ENCODE measurements around the gene ADAMTS4.
A peak's percentile ranks its signal among the peaks of the same experiment; 100 is the strongest.

Gene ADAMTS4

GRCh38 chr1:161207173-161207572 is 8.3 kb upstream of the ADAMTS4 start:
- no peaks in the 10 kb centered on the region for H3K9me3 Mint-ChIP-seq
- H3K4me3 Mint-ChIP-seq = no peak overlapping the region
- peaks cover 37% of the 10 kb centered on the region for H3K4me1 Mint-ChIP-seq
- peaks cover 65% of the 10 kb centered on the region for H3K36me3 Mint-ChIP-seq (ENCODE audit: low read depth)
- no peaks in the 10 kb centered on the region for H3K27me3 Mint-ChIP-seq (ENCODE audit: low read depth, poor library complexity)
- TF ChIP-seq CTCF (IDR thresholded peaks at IDR 0.05) = no peak
- DNase-seq = no peak
- no peak overlapping the region for H3K27ac Mint-ChIP-seq

DNA sequence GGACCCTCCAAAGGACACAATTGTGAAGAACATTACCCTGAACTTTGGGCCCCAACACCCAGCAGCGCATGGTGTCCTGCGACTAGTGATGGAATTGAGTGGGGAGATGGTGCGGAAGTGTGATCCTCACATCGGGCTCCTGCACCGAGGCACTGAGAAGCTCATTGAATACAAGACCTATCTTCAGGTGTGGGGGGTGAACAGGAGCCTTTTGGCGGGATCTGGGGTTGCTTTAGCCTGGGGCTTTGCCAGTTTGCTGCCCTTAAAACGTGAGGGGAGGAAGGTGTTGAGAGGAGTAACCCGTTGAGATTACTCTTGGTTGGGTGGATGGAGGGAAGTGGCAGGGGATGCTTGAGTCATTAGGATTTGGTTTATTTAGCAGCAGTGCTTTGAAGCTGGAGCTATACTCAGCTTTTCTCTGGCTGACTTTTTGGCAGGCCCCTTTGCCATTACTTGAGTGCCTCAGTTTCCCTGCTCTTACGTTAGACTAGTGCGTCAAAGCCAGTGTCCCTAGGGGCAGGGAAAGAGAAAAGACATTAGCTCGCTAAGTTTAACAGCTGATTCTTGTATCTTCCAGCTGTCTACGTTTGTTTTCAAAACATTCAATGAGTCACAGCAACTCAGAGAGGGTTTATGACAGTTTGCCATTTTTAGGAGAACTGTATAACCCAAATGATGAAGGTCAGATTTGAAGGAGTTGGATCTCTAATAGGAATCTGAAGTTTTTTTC is 7.7 kb upstream of the ADAMTS4 start:
- Mint-ChIP-seq H3K4me1 (peaks cover 43% of the 10 kb centered on the region), H3K27me3 (ENCODE audit: low read depth, poor library complexity) (no peaks in the 10 kb centered on the region), H3K9me3 (no peaks in the 10 kb centered on the region), H3K36me3 (ENCODE audit: low read depth) (peaks cover 59% of the 10 kb centered on the region), H3K4me3 (no peak overlapping the region), H3K27ac (no peak overlapping the region)
- TF ChIP-seq CTCF (IDR thresholded peaks at IDR 0.05) = no peak
- DNase-seq = no peak

DNA sequence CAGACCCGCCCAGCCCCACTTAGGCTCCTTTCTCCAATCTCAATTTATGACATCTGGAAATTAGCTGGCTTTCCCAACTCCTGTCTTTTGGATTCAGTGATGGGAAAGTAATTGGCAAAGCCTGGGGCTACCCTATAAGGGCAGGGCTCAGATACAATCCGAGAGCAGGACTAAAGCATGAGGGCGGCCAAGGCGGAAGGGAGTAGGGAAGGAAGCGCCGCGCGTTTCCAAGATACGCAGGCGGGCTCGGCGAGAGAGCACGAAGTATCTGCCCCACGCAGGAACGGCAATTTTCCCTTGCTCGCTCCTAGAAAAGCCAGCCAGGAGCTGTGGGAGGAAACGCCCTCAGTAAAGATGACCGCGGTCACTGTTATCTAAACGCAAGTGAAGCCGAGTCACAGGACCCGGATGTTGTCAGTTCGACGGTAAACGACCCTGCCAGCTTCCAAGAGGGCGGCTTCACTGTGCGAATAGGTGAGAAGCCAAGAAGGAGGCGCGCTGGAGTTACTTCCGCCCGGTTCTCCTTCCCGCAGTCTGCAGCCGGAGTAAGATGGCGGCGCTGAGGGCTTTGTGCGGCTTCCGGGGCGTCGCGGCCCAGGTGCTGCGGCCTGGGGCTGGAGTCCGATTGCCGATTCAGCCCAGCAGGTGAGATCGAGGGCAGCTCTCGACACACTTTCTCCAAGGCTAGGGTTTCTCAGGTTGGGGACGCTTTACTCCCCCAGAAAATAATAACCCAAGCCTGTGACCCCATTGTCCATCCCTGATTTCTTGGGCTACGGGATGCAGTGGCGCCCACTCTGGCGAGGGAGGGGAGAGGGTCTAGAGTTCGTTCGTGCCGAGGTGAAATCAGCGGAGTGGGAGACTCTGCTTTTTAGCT is 3.2 kb upstream of the ADAMTS4 start, which contains the start of gene NDUFS2:
Gene NDUFS2 (plus strand): TSS at position 532 of the 877 bp plus-strand sequence. CDS start 19 bp downstream, at position 551.
- Mint-ChIP-seq H3K9me3 (no peaks in the 10 kb centered on the region), H3K27ac (peak within 1 kb of the TSS; percentile 97), H3K4me3 (peak within 1 kb of the TSS; percentile 91), H3K36me3 (ENCODE audit: low read depth) (peaks cover 30% of the 10 kb centered on the region), H3K27me3 (ENCODE audit: low read depth, poor library complexity) (peaks cover 3% of the 10 kb centered on the region), H3K4me1 (peaks cover 74% of the 10 kb centered on the region)
- peak; percentile 10 for TF ChIP-seq CTCF (IDR thresholded peaks at IDR 0.05)
- peak; percentile 92 for DNase-seq

- H3K27me3 Mint-ChIP-seq (ENCODE audit: low read depth, poor library complexity) = peaks cover 3% of the 10 kb centered on the region
- TF ChIP-seq CTCF (IDR thresholded peaks at IDR 0.05) = no peak
- peak overlapping the region; percentile 91 for H3K4me3 Mint-ChIP-seq
- no peaks in the 10 kb centered on the region for H3K9me3 Mint-ChIP-seq
- peaks cover 21% of the 10 kb centered on the region for H3K36me3 Mint-ChIP-seq (ENCODE audit: low read depth)
- H3K27ac Mint-ChIP-seq = peak overlapping the region; percentile 90
- no peak for DNase-seq
- H3K4me1 Mint-ChIP-seq = peaks cover 79% of the 10 kb centered on the region
These were observed 2.4 kb upstream of the ADAMTS4 start for GRCh38 chr1:161200992-161201835.

DNA sequence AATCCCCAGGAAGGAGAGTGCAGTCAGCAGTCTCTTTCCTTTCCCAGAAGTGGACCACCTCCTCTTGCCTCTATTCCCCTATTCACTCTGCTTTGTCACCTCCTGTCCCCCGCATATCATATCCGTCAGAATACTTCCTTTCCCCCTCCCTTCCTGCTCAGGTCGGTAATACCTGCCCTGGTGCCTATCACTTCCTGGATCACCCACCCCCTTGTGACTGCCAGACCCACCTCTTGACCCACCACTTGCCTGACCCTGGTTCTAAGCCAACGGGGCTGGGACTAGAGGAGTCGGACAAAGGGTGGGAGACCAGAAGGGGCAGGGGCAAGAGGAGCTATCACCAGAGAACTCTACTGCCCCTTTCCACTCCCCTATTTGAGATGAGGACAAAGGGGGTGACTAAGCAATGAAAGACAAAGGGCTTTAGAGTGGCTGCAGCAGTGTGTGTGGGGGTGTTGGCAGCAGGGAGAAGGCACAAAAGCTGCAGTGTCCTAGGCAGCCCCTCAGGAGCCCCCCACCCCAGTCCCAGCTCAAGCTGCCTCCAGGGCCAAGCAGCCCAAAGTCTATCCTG is 1.7 kb upstream of the ADAMTS4 start:
- Mint-ChIP-seq H3K4me3 (no peak overlapping the region), H3K27me3 (ENCODE audit: low read depth, poor library complexity) (peaks cover 3% of the 10 kb centered on the region), H3K4me1 (peaks cover 79% of the 10 kb centered on the region), H3K27ac (peak overlapping the region; percentile 51), H3K9me3 (no peaks in the 10 kb centered on the region), H3K36me3 (ENCODE audit: low read depth) (peaks cover 16% of the 10 kb centered on the region)
- DNase-seq = no peak
- no peak for TF ChIP-seq CTCF (IDR thresholded peaks at IDR 0.05)
